Stimulated activated CD8-positive, alpha-beta memory T cell treated with anti-CD3 and anti-CD28 coated beads, Interleukin-7, amount 100 ng/mL, for 48 hours (primary cell): ENCODE measurements around the gene CARS1.

Experiments used
- DNase-seq, 2 donors: peaks; one replicate each; pipeline ENCODE4 v3.0.0-alpha.2; 2020; ENCODE audit warnings: low read depth in 1 of 2; ENCODE audit errors: extremely low read depth in 1 of 2

CARS1 gene

DNA sequence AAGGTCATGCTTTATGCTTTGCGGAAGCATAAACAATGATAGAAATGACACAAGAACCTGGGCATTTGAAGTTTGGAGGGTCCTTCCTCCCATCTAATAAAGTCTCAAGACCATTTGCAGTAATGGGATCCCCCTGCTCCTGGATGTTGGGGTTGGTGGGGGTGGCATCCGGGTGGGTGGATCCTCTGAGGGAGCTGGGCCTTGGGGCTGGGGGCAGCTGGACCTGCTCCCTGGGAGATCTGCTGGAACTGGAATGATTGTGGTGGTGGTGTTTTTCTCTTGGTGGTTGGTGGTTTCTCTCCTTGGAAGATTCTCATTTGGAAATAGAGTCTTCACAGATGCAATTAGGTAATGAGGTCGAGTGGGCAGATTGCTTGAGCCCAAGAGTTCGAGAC is 62.9 kb downstream of the CARS1 start:
- DNase-seq, result no peak

DNA sequence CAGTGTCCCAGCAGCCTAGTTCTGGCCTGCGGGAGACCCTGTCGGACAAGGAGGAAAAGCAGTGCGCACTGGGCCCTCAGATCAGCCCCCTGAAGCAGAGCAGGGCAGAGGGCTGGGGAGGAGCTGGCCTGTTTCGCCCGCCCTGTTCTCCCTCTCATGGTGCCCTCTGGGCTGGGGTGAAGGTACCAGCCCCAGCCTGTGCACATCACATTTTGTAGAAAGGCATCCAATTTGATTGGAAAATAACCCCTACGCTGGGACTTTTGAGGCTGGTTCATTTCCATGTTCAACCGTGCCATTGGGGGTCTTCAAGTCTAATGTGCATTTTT is 64.3 kb downstream of the CARS1 start:
- DNase-seq, result no peak

DNA sequence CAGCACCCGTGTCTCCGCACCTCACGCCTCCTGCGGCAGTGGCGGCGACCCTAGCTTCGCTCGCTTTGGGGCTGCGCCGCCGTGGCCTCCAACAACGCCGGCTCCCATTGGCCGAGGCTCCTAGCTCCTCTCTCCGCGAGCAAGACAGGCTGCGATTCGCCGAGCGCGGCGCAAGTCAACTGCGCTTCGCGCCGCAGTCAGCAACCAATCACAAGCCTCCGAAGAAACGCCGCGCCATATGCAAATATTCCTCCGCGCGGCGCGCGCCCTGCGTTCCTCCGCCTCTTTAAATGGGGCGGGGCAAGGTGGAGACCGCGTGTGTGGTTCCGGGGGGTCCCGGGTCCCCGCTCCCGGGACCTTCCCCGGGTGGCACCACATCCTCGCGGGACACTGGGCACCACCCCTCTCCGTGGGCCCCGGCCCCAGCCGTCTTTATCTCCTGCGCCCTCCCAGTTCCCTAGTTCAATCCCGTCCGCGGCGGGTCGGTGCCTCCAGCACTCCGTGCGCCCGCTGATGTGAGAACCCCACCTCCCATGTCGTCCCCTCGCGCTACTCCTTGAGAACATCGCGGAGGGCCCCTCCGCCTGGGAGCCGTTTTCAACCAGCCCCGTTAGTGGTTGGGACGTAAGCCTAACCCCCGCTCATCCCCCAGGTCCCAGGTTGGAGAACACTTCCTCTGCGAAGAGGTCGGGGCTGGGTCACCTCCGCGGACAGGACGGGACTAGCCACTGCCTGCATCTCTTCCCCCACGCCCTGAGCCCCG is 64.8 kb downstream of the CARS1 start, which contains the start of gene NAP1L4:
NAP1L4 (minus strand) TSS at position 96 of the 763 bp plus-strand sequence. CDS start 13,109 bp downstream, outside the sequence.
- DNase-seq, result peak; percentile 92 to 96

DNA sequence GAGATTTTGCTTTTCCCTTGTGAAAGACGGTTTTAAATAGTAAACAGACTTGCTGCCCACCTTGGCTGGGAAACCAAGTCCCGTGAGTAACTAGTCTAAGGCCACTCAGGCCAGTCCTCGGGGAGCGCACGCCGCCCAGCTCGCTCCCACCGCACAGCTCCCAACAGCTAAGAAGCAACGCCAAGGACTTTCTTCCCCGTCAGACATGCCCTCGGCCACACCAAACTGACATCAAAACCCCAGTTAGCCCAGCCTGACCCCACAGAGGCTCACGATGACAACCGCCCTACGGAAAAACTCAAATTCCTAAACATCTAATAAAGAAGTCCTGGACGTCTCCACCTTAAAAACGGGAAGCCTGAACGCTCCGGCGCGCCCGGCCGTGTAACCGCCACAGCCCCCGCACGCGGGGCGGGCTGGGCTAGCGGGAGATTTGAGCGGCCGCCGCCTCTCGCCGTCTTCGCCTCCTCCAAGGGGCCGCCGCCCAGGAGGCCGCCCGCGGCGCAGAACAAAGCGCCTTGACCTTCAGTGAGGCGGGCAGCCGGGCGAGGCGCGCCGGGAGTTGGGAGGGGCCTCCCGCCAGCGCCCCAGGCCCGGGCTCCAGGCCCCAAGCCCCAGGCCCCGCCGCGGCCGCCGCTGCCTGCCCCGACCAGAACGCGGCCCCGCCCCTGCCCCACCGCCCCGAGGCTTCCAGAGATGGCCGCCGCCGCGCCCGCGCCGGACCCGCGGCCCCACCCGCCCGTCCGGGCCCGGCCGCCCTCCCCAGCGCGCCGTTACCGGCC is 65.6 kb downstream of the CARS1 start:
- DNase-seq, result no peak

DNA sequence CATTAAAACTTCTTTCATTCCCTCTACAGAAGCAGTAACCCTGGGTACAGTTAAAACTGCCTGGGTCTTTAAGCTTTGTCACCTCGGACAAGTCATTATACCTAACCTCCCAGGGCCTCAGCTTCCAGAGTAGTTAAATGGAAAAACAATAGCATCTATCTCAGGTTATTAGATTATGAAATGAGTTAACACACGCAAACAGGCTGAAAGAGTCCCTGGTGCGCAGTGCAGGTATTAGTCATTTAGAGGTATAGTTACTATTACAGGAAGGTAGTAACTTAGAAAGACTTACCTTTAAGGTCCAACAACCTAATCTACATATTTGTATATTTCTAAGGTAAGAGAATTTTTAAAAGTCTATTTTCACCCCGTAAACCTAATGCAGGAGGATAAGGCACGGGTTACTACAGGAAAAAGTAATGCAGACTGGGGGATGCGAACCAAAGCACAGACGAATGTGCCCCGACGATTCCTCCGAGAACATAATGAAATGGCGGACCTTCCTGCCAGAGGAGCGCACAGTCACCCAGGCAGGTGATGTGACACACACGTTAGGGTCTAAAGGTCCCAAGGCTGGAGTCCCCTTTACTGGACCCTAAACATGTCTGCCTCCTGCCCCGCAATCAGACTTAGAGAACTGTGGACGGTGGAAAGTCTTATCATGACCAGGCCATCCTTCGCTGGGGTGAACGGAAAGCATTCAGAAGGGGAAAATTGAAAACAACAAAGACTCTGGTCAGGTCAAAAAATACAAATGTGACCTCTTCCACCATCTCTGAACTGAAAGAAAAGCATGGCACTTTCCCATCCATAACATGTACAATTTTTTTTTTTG is 66.4 kb downstream of the CARS1 start:
- DNase-seq, result peak in 1 of 2 donors; percentile 41

DNA sequence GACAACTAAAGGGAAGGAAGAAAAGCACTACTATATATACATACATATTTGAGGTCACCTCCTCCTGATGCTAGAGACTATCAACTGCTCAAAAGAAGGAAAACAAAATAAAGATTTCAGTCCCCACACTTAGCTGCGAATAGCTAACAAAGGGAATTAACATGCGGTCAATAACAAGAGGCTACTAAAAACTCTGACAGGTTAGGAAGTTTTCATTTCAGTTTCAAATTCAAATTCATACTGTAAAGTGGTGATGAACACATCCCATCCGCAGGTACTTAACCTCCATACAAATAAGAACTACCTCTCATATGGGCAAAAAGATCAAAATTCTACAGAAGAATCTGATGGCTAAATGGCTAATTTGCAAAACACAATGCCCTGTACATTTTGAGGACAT is 67.7 kb downstream of the CARS1 start:
- no peak for DNase-seq

DNA sequence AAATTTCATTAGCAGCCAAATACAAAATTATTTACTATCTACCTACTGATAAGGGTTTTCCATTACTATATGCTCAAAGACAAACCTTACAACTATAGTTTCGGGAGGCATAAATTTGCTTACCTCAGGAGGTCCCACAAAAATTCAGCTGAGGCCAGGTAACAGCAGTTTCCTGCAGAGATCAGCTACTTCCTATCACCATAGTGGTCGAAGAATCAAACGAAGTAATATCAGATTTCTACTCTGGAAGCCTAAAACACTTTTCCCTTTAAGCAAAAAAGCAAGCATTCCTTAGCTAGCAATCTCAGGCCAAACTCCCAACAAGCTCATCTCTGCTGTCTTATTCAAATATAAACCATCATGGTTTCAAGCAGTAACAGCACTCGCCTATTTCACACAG is 68.2 kb downstream of the CARS1 start:
- no peak for DNase-seq

DNA sequence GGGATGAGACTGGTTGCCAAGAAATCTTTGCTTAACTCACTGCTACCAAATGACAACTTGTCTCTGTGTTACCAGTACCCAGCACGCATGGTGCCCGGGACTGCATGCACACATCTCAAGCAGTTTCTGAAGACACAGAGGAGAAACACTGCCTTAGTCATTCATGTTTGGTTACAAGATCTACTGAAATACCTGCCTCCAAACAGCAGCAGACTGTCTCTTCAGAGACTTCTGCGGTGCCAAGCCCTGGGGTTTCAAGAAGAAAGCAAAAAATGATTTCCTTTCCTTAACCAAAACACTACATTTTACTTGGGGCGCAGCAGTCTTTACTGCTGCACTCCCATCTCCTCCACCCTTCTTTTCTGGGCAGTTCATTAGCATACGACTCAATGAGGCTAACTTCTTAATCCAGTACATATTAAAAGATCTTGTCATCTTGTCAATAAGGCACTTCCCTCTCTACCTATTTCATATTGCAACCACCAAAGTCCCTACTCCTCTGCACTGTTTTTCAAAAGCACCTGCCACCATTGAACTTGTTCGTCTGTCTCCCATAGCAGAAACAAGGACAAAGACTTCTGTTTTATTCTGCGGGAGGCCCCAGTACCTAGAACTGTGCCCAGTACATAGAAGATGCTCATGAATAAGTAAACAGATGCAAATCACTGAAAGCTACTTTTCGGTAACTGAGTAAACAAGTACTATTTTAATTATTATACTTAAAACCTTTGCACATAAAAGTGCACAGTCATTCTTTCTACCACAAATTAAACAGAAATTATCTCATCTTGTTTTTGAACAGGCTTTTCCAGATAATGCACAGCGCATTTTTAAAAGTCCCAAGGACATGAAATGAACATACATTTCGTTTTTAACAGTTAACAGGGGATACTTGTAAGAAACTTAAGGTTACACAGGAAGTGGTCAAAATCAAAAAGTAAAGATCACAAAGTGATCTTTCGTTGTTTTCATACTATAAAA is 69.1 kb downstream of the CARS1 start:
- DNase-seq, result peak in 1 of 2 donors; percentile 22

DNA sequence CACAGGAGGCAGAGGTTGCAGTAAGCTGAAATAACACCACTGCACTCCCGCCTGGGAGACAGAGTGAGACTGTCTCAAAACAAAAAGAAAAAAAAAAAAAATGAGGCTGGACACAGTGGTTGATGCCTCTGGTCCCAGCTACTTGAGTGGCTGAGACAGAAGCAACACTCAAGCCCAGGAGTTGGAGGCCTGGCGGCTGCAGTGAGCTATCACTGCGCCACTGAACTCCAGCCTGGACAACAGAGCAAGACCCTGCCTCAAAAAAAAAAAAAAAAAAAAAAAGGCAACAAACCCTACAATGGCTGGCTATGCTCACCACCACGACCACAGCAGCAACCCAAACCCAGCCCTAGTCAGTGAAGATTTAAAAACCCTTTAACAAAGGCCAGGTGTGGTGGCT is 73.3 kb downstream of the CARS1 start:
- DNase-seq, result no peak

DNA sequence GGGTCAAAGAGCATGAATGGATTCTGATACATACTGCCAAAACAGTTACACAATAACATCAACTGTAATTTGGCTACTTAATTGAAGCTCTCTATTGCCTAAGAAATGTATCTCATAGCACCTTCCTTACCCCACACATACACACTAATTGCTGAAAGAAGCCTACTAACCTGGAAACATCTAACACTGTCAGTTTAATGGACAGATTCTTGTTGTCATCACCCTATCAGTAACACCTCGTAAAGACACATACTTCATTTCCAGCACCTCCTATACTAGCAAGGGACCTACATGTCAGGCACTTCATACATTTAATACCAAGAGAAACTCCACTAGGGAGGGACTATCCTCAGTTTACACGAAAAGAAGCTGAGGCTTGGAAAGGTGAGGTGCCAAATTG is 75.0 kb downstream of the CARS1 start:
- DNase-seq, result no peak

DNA sequence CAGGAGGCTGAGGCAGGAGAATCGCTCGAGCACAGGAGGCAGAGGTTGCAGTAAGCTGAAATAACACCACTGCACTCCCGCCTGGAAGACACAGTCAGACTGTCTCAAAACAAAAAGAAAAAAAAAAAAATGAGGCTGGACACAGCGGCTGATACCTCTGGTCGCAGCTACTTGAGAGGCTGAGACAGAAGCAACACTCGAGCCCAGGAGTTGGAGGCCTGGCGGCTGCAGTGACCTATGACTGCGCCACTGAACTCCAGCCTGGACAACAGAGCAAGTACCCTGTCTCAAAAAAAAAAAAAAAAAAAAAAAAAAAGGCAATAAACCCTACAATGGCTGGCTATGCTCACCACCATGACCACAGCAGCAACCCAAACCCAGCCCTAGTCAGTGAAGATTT is 76.1 kb downstream of the CARS1 start:
- DNase-seq, result no peak

DNA sequence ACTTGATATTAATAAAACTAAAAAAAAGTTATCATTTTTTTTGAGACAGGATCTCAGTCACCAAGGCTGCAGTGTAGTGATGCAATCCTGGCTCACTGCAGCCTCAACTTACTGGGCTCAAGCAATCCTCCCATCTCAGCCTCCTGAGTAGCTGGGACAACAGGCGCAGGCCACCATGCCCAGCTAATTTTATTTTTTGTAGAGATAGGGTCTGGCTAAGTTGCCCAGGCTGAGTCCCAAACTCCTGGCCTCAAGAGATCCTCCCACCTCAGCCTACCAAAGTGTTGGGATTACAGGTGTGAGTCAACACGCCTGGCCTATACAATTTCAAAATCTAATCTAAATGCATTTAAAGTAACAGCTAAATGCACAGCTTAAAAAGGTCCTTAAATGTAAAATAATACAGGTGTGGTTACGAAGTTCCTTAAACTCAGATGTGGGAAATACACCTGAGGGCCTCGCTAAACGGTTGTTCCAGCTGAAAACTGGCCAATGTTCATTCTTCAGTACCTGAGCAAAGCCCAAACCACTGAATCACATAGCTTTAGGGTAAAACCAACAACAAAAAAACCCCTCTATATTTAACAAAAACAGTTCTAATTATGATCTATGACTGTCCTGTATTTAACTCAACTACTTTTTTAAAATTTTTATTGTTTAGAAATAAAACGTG is 76.9 kb downstream of the CARS1 start:
- no peak for DNase-seq

DNA sequence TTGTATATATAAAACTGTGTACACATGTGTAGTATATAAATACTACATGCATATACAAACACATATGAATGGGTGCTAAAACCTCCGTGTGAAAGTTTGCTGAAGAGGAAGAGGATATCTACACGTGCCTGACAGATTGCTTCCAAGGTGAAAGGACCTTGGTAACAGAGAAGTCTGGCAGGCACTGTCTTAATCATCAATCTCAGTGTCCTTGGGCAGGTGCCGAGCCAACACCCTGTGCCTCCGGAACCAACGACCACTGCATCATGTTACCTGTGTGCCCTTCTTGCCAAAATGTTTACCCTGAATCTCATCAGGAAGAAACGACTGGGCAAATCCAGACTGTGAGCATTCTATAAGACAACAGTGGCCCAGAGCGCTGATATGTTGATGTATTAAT is 80.1 kb downstream of the CARS1 start:
- no peak for DNase-seq

DNA sequence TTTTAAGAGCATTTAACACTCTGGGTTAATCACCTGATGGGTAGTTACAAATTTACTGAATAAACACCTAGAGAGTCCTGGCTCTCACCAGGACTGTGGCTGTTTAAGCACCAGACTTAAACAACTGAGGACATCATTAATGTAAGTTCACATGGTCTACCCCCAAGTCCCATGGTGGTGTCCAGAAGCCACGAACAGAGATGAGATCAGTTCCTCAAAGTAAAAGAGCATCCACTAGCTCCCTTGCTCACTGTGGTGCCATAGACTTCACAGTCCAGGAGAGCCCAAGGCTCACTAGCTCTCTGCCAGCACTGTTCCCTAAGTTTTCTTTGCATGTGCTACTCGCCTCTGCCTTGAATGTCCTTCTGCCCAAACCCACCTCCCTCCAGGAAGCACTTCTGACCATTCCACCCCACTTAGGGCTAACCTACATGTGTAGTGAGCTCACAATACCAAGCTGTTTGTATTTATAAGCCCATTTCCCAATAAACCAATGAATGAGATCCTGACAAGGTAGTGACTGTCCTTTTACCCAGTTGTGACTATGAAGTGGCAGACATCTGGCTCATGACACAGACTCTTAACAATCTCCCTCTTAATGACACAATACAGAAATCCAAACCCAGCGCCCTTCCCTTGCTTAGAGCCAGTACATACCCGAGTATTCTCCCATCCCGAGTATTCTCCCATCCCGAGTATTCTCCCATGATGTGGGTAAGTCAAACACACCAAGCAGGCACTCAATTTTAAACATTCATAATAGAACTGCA is 80.7 kb downstream of the CARS1 start:
- no peak for DNase-seq

DNA sequence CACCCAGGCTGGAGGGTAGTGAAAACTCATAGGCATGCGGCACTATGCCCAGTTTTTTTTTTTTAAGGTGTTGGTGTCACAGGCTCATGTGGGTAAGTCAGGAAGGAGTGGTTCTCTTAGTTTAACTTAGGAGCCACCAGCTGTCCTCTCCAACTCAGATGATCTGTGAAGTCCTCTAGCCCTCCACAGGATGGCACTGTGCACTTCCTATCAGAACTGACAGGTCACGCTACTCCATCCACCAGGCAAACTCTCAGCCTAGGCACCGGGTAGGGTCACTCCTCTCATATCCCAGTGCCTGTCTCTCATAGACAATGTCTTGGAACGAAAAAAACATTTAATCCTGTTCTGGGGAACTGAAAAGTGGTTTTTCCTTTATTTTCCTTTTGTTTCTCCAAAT is 81.6 kb downstream of the CARS1 start:
- DNase-seq, result no peak

DNA sequence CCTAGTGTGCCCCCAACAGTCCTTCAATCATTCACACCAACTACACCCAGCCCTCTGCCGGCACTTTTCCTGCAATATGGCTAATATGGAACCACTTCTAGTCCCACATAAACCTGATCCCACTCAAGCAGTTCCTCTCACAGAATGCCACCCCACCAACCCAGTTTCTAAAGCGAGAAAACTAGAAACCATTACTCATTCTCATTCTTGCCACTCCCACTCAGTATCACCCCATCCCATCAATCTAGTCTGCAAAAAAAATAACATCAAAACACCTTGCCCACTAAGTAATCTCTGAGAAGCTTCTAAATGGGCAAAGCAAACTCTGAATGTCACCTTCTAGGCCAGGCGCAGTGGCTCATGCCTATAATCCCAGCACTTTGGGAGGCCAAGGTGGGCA is 83.0 kb downstream of the CARS1 start:
- DNase-seq, result no peak

DNA sequence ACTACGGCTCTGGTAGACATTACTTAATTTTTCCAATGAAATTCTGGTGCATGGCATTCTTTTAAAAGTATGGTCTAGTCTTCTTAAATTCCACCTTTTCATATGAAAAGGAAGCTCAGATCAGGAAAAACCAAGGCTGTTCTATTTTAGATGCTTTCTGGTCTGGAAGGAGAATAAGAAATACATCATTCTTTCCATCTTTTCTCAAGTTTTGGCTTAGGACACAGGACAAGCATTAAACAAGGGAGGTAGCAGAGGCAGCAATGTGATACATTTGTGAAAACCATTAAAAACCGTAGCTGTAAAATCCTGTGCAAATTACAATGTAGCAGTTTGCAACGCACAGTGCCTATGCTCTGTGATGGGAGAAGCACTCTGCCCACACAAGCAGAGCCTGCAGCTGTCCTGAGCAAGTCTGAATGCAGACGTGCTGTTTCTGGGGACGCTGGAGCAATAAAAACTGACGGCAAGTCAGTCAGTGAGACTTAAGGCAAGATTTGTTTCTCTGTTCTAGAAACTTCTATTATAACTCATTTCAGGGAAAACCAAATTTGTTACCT is 88.8 kb downstream of the CARS1 start:
- DNase-seq, result no peak

DNA sequence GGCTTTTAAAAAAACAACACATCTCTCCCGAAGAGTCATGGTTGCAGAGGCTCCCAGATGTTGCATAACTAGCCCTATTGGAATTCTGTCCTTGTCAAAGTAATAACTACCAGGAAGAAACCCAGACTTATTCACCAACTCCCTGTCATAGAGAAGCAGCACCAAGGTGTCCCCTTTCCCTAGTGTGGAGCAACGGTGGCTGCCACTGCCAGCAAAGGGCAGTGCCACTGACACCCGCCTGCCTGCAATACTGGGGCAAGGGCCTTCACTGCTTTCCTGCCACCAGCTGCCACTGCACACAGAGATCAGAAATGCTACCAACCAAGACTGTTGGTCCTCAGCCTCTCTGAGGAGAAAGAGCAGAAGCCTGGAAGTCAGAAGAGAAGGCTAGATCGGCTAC is 92.4 kb downstream of the CARS1 start:
- no peak for DNase-seq

DNA sequence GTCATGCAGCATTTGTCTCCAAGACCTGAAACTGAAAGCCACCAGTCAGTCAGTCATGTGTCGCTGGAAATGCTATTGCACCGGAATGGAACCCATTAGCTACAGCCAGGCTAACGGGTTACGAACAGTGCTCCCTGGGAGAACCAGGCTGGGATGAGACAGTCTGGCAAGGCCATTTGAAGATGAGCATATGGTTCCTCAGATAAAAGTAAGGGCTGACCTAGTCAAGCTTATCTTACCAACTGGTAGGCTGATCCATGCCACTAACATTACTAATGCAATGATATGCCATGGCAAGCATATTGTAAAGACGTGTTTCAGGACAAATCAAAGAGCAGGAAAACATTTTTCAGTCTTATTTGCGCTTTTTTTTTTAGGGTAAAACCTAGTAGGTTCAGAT is 93.5 kb downstream of the CARS1 start:
- no peak for DNase-seq
